GM12801 (cell line): ENCODE measurements around the gene ATG4B.

Source experiments
- TF ChIP-seq, protein P1 (sequence below): IDR thresholded peaks from one replicate; pipeline ENCODE4 v1.5.1; 2011; ENCODE audit warnings: control low read depth; ENCODE audit not compliant: insufficient read length; ENCODE audit errors: extremely low read depth

The ATG4B gene

DNA sequence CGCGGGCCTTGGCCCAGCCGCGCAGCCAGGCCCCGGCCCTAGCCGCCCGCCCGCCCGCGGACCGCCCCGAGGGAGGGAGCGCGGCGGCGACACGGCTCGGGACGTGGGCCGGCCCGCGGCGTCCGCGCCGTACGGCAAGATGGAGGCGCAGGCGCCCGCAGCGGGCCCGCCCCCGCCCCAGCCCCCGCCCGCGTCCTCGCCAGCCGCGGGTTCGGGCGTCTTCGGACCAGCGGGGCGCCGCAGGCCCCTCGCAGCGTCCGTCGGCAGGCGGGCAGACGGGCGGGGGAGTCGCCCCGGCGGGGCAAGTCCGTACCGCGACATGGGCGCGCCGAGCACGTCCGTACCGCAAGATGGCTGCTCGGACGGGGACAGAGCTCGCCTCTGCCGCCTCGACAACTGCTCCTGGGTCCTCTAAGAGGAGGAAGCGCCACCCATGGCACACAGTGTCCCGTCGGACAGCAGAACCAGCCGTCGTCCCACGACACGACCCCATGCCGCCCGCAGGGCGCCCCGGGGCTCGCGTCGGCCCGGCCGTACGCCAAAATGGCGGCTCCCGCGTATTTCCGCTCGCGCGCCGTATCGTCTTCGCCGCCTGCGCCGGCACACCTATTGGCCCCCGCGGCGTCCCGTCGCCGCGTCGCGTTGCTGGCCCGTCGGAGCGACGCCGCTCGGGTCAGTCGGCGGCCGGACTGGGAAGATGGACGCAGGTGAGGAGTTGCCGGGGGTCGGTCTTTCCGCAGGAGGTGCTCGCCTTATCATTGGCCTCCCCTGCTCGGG is at the start of gene ATG4B, which contains the start of gene THAP4:
ATG4B (plus strand) TSS at position 676 of the 777 bp plus-strand sequence; CDS start at position 698, 22 bp downstream.
THAP4 (minus strand) TSS at position 141 of the 777 bp plus-strand sequence. CDS start 141 bp downstream, outside the sequence.
- TF ChIP-seq, protein P1, sequence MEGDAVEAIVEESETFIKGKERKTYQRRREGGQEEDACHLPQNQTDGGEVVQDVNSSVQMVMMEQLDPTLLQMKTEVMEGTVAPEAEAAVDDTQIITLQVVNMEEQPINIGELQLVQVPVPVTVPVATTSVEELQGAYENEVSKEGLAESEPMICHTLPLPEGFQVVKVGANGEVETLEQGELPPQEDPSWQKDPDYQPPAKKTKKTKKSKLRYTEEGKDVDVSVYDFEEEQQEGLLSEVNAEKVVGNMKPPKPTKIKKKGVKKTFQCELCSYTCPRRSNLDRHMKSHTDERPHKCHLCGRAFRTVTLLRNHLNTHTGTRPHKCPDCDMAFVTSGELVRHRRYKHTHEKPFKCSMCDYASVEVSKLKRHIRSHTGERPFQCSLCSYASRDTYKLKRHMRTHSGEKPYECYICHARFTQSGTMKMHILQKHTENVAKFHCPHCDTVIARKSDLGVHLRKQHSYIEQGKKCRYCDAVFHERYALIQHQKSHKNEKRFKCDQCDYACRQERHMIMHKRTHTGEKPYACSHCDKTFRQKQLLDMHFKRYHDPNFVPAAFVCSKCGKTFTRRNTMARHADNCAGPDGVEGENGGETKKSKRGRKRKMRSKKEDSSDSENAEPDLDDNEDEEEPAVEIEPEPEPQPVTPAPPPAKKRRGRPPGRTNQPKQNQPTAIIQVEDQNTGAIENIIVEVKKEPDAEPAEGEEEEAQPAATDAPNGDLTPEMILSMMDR, result no peak

DNA sequence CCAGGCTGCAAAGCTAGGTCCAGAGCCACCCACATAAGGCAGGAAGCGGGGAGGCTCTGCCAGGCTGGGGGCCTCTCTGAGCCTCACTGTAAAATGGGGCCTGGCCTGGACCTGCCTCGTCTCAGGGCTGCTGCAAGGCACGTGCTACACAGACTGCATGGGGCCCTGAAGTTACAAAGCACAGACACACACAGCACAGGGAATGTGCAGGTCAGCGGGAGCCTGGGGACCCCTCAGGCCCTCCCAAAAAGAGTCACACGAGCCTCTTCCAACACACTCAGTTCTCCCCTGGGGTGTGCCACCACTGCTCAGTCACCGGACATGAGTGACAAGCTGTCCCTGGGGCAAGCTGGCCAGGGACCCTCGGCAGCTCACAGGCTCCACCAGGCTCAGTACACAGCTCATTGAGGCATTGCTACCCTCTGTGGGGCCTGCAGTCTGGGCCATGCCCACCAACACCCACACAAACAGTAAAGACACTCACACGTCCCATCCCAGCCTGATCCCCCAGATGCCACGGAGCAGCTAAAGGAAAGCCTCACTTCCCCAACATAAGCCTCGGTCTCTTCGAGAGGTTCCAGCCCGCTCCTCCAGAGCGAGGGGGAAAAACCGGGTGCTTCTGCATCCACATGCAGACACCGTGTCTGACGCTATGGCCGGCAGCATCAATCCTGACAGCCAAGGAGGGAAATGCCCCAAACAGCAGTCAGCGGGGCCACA is 45.2 kb upstream of the ATG4B start:
- TF ChIP-seq, protein P1, result no peak

DNA sequence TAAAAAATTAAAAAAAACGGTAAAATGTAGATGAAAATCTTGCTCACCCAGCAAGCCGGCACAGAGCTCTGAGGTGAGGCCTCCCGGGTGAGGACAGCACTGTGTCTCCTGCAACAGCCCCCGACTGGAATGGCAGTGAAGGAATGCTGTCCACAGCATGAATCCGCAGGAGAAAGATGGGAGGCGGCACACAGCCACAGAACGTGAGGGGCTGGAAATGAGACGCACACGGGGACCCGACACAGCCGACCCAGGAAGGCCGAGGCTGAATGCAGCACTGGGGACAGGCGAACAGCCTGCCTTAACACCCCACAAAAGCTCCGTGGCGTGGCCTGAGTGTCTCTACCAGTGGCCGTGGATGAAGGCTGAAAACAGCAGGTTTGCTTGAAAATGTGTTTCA is 44.2 kb upstream of the ATG4B start:
- TF ChIP-seq, protein P1, result no peak

DNA sequence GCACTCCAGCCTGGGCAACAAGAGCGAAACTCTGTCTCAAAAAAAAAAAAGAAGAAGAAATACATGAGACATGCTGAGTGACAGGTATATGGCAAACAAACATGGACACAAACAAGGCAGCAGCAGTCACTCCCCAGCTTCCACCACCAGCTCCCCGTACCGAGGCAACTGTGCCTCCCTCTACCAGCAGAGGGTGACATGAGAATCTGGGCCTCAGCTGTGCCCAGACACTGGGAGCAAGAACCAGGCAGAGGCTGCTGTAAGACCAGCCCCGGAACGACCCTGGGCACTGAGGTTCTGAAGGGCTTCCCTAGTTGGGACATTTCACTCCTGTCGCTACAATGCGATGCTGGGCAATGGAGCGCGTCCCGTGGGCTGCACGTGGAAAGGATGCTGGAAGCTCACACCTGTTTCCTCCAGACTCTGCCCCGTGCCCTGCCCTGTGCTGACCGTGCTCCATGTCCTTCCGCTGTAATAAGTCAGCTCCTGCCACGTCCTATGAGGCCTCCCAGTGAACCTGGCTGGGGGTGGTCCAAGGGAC is 41.8 kb upstream of the ATG4B start:
- TF ChIP-seq, protein P1, result no peak

DNA sequence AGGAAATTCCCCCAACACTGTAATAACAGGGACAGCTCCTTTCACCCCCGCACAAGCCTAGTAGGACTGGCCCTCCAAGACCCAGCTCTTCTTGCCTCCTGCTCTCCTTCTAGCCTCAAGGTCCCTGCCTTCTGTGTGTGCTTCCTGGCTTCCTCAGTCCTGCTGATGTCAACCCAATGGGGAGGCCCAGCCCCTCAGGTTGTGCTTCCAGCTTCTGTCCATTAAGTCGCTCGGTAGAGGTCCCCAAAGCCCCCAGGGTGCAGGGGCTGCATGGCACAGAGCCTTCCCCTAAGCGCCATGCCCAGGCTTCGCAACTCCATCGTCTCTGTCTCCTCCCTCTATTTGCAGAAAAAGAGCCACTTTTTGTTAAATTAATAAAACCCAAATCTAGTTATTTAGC is 39.9 kb upstream of the ATG4B start:
- TF ChIP-seq, protein P1, result no peak

DNA sequence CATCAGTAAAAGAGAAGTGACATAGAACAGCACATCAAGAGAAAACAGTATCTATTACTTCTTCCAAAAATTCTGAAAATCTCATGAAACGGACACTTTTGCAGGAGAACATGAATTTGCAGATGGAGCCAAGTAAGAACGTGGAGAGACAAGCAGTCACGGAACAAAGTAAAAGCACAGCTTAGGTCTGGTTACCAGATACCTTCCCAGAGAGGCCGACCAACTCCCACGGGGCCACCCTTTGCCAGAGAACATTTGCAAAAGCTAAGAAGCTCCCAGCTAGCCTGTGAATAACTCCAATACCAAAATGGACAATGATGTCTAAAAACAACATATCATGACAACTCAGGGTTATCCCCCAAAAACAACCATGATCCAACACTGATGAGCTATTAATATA is 39.4 kb upstream of the ATG4B start:
- TF ChIP-seq, protein P1, result no peak

DNA sequence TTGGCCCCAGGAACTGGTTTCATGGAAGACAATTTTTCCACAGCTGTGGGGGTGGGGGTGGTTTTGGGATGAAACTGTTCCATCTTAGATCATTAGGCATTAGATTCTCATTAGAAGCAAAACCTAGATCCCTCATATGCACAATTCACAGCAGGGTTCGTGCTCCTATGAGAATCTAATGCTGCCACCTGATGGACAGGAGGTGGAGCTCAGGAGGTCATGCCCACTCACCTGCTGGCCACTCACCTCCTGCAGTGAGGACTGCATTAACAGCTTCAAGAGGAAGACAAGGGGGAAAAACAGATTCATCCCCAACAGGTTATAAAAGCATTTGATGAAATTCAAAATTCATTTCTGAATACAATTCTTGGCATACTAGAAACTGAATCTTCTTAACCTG is 39.0 kb upstream of the ATG4B start:
- TF ChIP-seq, protein P1, result no peak
